GM20000 (cell line): ENCODE data around the gene LMX1B.

Source experiments
- DNase-seq: peaks from one replicate; pipeline ENCODE4 v3.0.0; 2012; ENCODE audit warnings: low spot score
- CTCF ChIP-seq: IDR thresholded peaks from 2 replicates; pipeline ENCODE4 v1.5.1; 2012; ENCODE audit warnings: mild to moderate bottlenecking, control low read depth; ENCODE audit errors: extremely low read depth, missing control alignments

LMX1B gene

DNA sequence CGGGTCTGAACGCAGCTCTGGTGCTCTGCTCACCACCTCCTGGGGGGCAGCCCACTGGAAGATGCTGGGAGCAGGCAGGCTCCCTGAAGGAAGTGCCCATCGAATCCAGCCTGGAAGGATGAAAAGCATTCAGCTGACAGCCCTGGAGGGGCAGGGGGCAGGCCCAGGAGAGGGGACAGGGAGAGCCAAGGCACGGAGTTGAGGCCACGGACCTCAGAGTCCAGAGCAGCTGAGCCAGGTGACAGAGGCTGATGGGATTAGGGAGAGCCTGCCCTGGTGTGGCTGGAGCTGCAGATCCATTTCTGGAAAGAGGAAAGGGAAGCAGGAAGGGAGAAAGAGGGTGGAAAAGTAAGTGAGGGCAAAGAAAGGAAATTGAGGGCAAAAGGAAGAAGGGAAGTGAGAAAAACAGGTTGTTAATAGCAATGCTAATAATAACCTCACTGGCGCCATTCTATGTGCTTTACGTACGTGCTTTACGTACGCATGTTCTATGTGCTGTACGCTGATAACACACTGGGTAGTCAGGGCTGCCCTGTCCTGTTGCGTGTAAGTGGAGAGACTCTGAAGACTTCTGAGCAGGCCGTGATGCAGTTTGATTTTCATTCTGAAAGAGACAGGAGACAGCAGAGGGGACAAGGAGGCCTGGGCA lies 52.6 kb downstream of the LMX1B start:
- TF ChIP-seq CTCF: no peak
- DNase-seq: peak; percentile 81

GRCh38 chr9:126667190-126668055 lies 53.7 kb downstream of the LMX1B start:
- no peak for DNase-seq
- TF ChIP-seq CTCF: no peak

- no peak for TF ChIP-seq CTCF
- no peak for DNase-seq
Measured at GRCh38 chr9:126668058-126668457, 54.3 kb downstream of the LMX1B start.

DNA sequence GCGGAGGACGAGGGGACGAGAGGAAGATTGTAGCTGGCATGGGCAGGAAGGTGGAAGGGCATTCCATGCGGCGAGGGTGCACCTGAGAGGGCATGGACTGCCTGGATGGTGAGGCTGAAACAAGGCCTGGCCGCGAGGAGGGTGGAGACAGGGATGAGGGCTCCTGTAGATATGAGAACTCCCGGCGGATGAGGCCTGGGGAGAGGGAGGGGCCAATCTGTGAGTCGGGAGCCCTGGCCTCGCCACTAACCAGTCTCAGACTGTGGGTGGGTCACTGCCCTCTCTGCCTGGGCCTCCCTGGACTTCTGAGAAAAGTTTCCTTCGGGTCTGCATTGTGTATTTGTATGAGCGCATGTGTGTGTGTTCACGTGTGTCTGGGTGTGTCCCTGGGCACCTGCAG lies 55.4 kb downstream of the LMX1B start:
- no peak for TF ChIP-seq CTCF
- no peak for DNase-seq

GRCh38 chr9:126670270-126670669 lies 56.5 kb downstream of the LMX1B start:
- TF ChIP-seq CTCF: no peak
- DNase-seq: no peak

DNA sequence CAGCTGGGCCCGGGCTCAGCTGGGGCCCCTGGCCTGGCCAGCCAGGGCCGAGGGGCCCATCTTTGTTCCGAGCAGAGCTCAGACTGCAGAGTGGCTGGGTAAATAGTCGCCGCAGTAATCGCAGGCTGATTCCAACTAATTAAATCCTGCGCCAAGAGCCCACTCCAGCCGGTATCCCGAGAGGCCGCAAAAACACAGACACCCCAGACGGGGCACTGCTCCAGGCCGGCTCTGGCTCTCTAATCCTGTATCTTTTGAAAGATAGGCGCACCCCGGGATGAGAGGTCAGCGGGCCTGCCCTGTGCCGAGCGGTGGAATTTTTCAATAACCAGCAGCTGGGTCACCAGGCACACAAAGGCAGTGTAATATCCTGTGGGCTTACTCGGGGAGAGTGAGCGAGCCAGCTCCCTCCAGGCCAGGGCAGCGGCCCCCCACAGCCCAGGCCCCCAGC lies 57.7 kb downstream of the LMX1B start:
- DNase-seq: no peak
- no peak for TF ChIP-seq CTCF

DNA sequence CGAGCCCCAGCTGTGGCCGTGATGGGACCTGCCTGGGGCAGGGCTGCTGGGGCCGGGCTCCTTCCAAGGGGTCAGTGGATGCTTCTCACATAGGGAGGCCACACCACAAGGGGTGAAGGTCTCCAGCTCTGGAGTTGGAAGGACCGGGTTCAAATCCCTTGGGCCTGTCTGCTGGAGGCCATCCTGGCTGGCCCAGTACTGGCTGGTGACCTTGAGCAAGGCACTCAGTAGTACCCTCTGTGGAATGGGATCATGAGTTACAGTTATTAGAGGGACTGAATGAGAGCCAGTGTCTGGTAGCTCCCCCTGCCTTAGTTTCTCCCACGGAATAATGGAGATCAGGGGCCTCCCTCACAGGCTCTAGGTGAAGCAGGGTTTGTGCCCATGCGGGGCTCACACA lies 58.3 kb downstream of the LMX1B start:
- DNase-seq: no peak
- TF ChIP-seq CTCF: no peak
